ENCODE data around the gene ARSA.

- no peak for TF ChIP-seq ZNF114 (CRISPR knock-in tag; IDR thresholded peaks at IDR 0.05)
- TF ChIP-seq, protein P1, sequence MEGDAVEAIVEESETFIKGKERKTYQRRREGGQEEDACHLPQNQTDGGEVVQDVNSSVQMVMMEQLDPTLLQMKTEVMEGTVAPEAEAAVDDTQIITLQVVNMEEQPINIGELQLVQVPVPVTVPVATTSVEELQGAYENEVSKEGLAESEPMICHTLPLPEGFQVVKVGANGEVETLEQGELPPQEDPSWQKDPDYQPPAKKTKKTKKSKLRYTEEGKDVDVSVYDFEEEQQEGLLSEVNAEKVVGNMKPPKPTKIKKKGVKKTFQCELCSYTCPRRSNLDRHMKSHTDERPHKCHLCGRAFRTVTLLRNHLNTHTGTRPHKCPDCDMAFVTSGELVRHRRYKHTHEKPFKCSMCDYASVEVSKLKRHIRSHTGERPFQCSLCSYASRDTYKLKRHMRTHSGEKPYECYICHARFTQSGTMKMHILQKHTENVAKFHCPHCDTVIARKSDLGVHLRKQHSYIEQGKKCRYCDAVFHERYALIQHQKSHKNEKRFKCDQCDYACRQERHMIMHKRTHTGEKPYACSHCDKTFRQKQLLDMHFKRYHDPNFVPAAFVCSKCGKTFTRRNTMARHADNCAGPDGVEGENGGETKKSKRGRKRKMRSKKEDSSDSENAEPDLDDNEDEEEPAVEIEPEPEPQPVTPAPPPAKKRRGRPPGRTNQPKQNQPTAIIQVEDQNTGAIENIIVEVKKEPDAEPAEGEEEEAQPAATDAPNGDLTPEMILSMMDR (conservative IDR thresholded peaks at IDR 0.05; ENCODE audit: low read depth in 2 of 2): no peak
- no peak for TF ChIP-seq POLR2AphosphoS5 (IDR thresholded peaks at IDR 0.05; ENCODE audit: low read depth)
- TF ChIP-seq, protein P2, sequence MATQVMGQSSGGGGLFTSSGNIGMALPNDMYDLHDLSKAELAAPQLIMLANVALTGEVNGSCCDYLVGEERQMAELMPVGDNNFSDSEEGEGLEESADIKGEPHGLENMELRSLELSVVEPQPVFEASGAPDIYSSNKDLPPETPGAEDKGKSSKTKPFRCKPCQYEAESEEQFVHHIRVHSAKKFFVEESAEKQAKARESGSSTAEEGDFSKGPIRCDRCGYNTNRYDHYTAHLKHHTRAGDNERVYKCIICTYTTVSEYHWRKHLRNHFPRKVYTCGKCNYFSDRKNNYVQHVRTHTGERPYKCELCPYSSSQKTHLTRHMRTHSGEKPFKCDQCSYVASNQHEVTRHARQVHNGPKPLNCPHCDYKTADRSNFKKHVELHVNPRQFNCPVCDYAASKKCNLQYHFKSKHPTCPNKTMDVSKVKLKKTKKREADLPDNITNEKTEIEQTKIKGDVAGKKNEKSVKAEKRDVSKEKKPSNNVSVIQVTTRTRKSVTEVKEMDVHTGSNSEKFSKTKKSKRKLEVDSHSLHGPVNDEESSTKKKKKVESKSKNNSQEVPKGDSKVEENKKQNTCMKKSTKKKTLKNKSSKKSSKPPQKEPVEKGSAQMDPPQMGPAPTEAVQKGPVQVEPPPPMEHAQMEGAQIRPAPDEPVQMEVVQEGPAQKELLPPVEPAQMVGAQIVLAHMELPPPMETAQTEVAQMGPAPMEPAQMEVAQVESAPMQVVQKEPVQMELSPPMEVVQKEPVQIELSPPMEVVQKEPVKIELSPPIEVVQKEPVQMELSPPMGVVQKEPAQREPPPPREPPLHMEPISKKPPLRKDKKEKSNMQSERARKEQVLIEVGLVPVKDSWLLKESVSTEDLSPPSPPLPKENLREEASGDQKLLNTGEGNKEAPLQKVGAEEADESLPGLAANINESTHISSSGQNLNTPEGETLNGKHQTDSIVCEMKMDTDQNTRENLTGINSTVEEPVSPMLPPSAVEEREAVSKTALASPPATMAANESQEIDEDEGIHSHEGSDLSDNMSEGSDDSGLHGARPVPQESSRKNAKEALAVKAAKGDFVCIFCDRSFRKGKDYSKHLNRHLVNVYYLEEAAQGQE (IDR thresholded peaks at IDR 0.05; ENCODE audit: unreplicated experiment): no peak
- TF ChIP-seq EZH2 (IDR thresholded peaks at IDR 0.05; ENCODE audit: low read depth, unreplicated experiment): no peak
- no peak for TF ChIP-seq ZNF331 (CRISPR knock-in tag; IDR thresholded peaks at IDR 0.05; ENCODE audit: low read depth)
- no peak for TF ChIP-seq ETS1 (IDR thresholded peaks at IDR 0.05)
Measured at GRCh38 chr22:50665738-50666137, 37.8 kb upstream of the ARSA start.

Measured in GM23338 (cell line).